Neural crest cell (in vitro differentiated cells): ENCODE results near the gene IMP4. TPM values are rescaled to one million over a fixed set of nuclear protein-coding genes. Genes with fewer than 3 reads are reported as not detected.

ENCODE experiments used
- DNase-seq: peaks from one replicate; pipeline ENCODE4 v3.0.0; 2021; ENCODE audit warnings: low read depth, mixed read lengths, low spot score
- H3K27ac Mint-ChIP-seq: one replicate; pipeline ENCODE4 v1.8.0; 2021; ENCODE audit warnings: mild to moderate bottlenecking, mixed read lengths; ENCODE audit not compliant: unreplicated experiment
- H3K27me3 Mint-ChIP-seq: 2 replicates; pipeline ENCODE4 v1.8.0; 2021; ENCODE audit warnings: low read depth, mild to moderate bottlenecking, mixed read lengths
- H3K36me3 Mint-ChIP-seq: 2 replicates; pipeline ENCODE4 v1.8.0; 2021; ENCODE audit warnings: low read depth, mild to moderate bottlenecking, mixed read lengths
- H3K4me1 Mint-ChIP-seq: 2 replicates; pipeline ENCODE4 v1.8.0; 2021; ENCODE audit warnings: mixed read lengths
- H3K4me3 Mint-ChIP-seq: one replicate; pipeline ENCODE4 v1.8.0; 2021; ENCODE audit warnings: mild to moderate bottlenecking, mixed read lengths
- H3K9me3 Mint-ChIP-seq: 2 replicates; pipeline ENCODE4 v1.8.0; 2021; ENCODE audit warnings: mixed read lengths
- total RNA-seq: library from RNA; stranded (reverse); gene quantifications from 2 replicates; pipeline ENCODE4 v1.2.1, GENCODE V29; 2021
- TF ChIP-seq, protein P1 (sequence below): fragments of 200-600 bp; sonication (generic); conservative IDR thresholded peaks from 2 replicates; pipeline ENCODE4 v1.5.0; 2021; ENCODE audit warnings: antibody characterized with exemption, mild to moderate bottlenecking

IMP4 gene
- total RNA-seq, 1 donor from 2014 or later = 62.1 TPM

DNA sequence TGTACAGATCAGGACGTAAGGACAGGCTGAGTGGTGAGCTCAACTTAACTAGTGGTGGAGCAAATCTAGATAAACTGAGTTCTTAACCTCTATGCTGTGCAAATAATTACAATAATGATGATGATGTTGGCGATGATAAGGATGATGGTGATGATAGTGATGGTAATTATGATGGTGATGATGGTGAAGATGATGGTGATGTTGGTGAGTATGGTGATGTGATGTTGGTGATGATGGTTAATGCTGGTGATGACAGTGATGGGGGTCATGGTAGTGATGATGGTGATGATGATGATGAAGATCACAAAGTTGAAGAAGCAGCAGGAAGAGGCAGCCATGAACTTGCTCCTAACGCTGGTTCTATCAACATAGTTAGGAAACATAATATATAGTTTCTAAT, 38.0 kb upstream of the IMP4 start:
- Mint-ChIP-seq H3K27me3 (peaks cover 30% of the 10 kb centered on the region), H3K4me3 (no peak overlapping the region), H3K4me1 (no peaks in the 10 kb centered on the region), H3K27ac (no peak overlapping the region), H3K36me3 (no peaks in the 10 kb centered on the region), H3K9me3 (no peaks in the 10 kb centered on the region)
- no peak for DNase-seq
- TF ChIP-seq, protein P1, sequence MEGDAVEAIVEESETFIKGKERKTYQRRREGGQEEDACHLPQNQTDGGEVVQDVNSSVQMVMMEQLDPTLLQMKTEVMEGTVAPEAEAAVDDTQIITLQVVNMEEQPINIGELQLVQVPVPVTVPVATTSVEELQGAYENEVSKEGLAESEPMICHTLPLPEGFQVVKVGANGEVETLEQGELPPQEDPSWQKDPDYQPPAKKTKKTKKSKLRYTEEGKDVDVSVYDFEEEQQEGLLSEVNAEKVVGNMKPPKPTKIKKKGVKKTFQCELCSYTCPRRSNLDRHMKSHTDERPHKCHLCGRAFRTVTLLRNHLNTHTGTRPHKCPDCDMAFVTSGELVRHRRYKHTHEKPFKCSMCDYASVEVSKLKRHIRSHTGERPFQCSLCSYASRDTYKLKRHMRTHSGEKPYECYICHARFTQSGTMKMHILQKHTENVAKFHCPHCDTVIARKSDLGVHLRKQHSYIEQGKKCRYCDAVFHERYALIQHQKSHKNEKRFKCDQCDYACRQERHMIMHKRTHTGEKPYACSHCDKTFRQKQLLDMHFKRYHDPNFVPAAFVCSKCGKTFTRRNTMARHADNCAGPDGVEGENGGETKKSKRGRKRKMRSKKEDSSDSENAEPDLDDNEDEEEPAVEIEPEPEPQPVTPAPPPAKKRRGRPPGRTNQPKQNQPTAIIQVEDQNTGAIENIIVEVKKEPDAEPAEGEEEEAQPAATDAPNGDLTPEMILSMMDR = no peak

DNA sequence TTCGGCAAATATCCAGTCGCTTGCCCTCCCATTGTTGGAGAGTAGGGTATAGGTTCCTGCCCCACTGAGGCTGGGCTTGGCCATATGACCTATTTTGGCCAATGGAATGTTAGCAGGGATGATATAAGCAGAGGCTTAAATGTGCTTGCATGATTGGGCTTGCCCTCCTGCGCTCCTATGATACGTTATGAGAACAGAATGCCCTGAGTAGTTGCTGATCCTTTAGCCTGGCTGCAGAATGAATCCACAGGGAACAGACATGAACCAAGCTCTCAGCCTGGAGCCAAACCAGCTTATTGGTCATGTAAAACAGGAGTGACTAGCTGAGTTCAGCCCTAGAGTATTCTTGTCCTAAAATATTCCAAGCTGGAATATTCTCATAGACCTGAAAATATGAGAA, 34.8 kb upstream of the IMP4 start:
- no peak overlapping the region for H3K27ac Mint-ChIP-seq
- H3K27me3 Mint-ChIP-seq = peaks cover 26% of the 10 kb centered on the region
- TF ChIP-seq, protein P1 = no peak
- no peak for DNase-seq
- H3K4me1 Mint-ChIP-seq = no peaks in the 10 kb centered on the region
- H3K36me3 Mint-ChIP-seq = no peaks in the 10 kb centered on the region
- no peak overlapping the region for H3K4me3 Mint-ChIP-seq
- no peaks in the 10 kb centered on the region for H3K9me3 Mint-ChIP-seq

DNA sequence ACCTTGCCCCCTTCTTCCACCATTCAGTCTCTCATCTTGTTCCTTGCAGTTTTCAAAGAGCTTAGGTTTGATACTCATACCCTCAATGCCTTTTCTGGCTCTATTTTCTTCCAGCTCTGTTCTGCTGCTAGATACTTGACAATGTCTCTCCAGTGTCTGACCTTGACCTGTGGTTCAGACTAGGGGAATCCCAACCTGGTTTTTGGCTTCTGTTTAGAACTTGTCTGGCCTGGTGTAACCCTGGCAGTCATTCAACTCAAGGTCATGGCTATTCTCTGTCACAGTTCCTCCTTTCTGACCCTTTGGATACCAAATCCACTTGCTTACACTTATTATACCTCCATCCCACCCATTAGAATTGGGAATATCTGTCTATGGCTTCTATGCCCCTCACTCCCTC, 31.8 kb upstream of the IMP4 start:
- TF ChIP-seq, protein P1 = no peak
- Mint-ChIP-seq H3K27ac (no peak overlapping the region), H3K4me1 (no peaks in the 10 kb centered on the region), H3K9me3 (no peaks in the 10 kb centered on the region), H3K4me3 (no peak overlapping the region), H3K36me3 (no peaks in the 10 kb centered on the region), H3K27me3 (peaks cover 24% of the 10 kb centered on the region)
- no peak for DNase-seq

DNA sequence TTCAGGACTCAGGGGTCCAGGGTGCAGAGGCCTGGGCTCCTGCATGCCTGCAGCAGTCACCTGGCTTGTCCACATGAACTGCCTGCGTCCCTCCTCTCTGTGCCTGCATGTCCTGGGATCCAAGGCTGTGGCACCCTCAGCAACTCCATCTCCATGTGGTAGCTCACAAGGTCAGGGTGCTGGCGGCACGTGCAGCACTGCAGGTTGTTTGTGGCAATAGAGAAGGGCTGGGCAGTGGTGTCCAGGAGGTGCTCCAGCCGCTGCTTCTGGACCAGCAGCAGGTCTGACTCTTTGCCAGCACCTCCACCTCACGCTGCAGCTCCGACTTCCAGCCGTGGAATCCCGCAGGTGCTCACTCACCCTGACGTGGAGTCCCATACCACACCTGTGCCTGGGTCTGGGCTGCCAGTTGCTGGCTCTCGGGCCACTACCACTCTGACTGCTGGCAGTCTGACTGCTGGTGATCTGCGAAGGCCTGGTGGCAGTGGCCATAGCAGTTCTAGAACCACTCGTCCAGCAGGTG, 28.8 kb upstream of the IMP4 start:
- H3K9me3 Mint-ChIP-seq = no peaks in the 10 kb centered on the region
- no peak overlapping the region for H3K27ac Mint-ChIP-seq
- H3K27me3 Mint-ChIP-seq = peaks cover 8% of the 10 kb centered on the region
- H3K4me1 Mint-ChIP-seq = no peaks in the 10 kb centered on the region
- H3K4me3 Mint-ChIP-seq = no peak overlapping the region
- H3K36me3 Mint-ChIP-seq = no peaks in the 10 kb centered on the region
- TF ChIP-seq, protein P1 = no peak
- no peak for DNase-seq

DNA sequence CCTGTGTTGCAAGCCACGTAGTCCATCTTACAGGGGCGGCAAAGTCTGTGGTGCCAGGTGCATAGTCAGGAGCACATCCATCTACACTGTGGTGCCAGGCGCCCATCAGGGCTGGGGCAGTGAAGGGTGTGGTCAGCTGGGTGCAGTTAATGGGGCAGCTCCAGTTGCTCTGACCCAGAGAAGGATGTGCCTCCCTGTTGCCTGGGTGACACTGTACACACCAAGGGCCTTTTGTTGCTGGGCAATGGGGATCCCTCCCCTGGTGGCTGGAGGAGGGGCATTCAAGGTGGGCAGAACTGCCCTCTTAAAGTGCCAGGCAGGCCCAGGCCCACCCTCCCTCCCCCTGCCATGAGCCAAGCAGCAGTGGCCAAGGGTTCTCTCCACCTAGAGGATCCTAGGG, 28.3 kb upstream of the IMP4 start:
- no peaks in the 10 kb centered on the region for H3K36me3 Mint-ChIP-seq
- H3K27ac Mint-ChIP-seq = no peak overlapping the region
- DNase-seq = no peak
- H3K27me3 Mint-ChIP-seq = peaks cover 3% of the 10 kb centered on the region
- TF ChIP-seq, protein P1 = no peak
- H3K4me1 Mint-ChIP-seq = no peaks in the 10 kb centered on the region
- no peak overlapping the region for H3K4me3 Mint-ChIP-seq
- H3K9me3 Mint-ChIP-seq = no peaks in the 10 kb centered on the region

DNA sequence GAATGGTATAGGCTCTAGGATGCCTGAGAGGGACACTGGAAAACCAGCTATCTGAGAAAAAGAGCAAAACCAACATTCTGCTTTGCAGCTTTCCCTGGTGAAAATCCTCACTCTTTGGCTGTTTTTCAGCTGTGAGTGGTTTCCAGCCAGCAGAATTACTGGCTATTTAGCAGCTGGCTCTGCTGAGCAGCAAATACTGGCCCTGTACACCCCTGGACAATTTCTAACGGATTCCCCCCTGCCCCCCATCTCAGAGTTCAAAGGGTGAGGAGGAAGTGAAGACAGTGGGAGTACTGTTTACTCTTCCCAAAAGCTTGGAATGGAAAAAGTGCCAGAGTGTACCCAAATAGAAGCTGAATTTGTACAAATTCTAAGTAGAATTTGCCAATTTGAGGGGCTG, 26.1 kb upstream of the IMP4 start:
- no peaks in the 10 kb centered on the region for H3K9me3 Mint-ChIP-seq
- H3K36me3 Mint-ChIP-seq = no peaks in the 10 kb centered on the region
- H3K27me3 Mint-ChIP-seq = peaks cover 3% of the 10 kb centered on the region
- no peak overlapping the region for H3K27ac Mint-ChIP-seq
- peaks cover 7% of the 10 kb centered on the region for H3K4me1 Mint-ChIP-seq
- TF ChIP-seq, protein P1 = no peak
- no peak for DNase-seq
- H3K4me3 Mint-ChIP-seq = no peak overlapping the region
